Thoracic aorta (tissue), 2 donors: Measurements from ENCODE around the gene KIFAP3. TPM values are rescaled to one million over a fixed set of nuclear protein-coding genes. Genes with fewer than 3 reads are reported as not detected.

Experiments used
- ATAC-seq: fragments of 150-250 bp; one replicate; pipeline ENCODE4 v1.8.0; 2017; ENCODE audit warnings: low read depth; ENCODE audit not compliant: insufficient number of reproducible peaks, low FRiP score
- DNase-seq: peaks from one replicate; pipeline ENCODE4 v3.0.0-alpha.2; 2020; ENCODE audit warnings: low spot score
- H3K27ac ChIP-seq, 2 donors: fragments of 200-600 bp; sonication (generic); 1 replicate in 1 of 2; 2 replicates in 1 of 2; pipeline ENCODE4 v1.5.1; 2016; ENCODE audit warnings: mild to moderate bottlenecking in 2 of 2, moderate library complexity in 2 of 2
- H3K27me3 ChIP-seq: fragments of 200-600 bp; sonication (generic); replicated peaks from 2 replicates; pipeline ENCODE4 v1.6.0; 2016; ENCODE audit warnings: mild to moderate bottlenecking; ENCODE audit not compliant: insufficient read depth
- H3K36me3 ChIP-seq: fragments of 200-600 bp; sonication (generic); one replicate; pipeline ENCODE4 v1.5.1; 2016
- H3K4me1 ChIP-seq, 2 donors: fragments of 200-600 bp; sonication (generic); 1 replicate in 1 of 2; 2 replicates in 1 of 2; pipeline versions ENCODE4 v1.5.1 to v1.6.0; 2016; ENCODE audit warnings: low read depth in 2 of 2, mild to moderate bottlenecking in 1 of 2; ENCODE audit not compliant: control insufficient read depth in 1 of 2
- H3K4me3 ChIP-seq: fragments of 200-600 bp; sonication (generic); 2 replicates; pipeline ENCODE4 v1.5.1; 2016; ENCODE audit warnings: mild to moderate bottlenecking
- H3K9me3 ChIP-seq: fragments of 200-600 bp; sonication (generic); 2 replicates; pipeline ENCODE4 v1.5.1; 2016
- CTCF ChIP-seq: fragments of 200-600 bp; sonication (generic); IDR thresholded peaks from one replicate; pipeline ENCODE4 v1.5.1; 2019; ENCODE audit warnings: antibody characterized with exemption
- total RNA-seq, 2 donors: library from RNA; depleted of rRNA; stranded (reverse); fragments of >200 nt; gene quantifications; one replicate each; pipeline versions ENCODE4 v1.1.0 to v1.2.3, GENCODE V29; 2016

Gene KIFAP3
- total RNA-seq, 2 donors from 2014 or later = 23.6 to 43.8 TPM

- ATAC-seq (no peak), DNase-seq (no peak)
- TF ChIP-seq CTCF = no peak
- H3K27me3 ChIP-seq = no peaks in the 10 kb centered on the region
- no peaks in the 10 kb centered on the region for H3K9me3 ChIP-seq
- H3K36me3 ChIP-seq = no peaks in the 10 kb centered on the region
- H3K27ac ChIP-seq = no peak overlapping the region
- no peaks in the 10 kb centered on the region for H3K4me1 ChIP-seq
- H3K4me3 ChIP-seq = no peak overlapping the region
Observed at GRCh38 chr1:169906938-169907337, 167.6 kb downstream of the KIFAP3 start.

GRCh38 chr1:169904834-169905233 lies 169.7 kb downstream of the KIFAP3 start:
- no peaks in the 10 kb centered on the region for H3K36me3 ChIP-seq
- TF ChIP-seq CTCF = no peak

GRCh38 chr1:169902751-169903150 lies 171.7 kb downstream of the KIFAP3 start:
- Histone ChIP-seq H3K4me3 (no peak overlapping the region), H3K27me3 (no peaks in the 10 kb centered on the region), H3K27ac (no peak overlapping the region), H3K36me3 (no peaks in the 10 kb centered on the region), H3K9me3 (no peaks in the 10 kb centered on the region), H3K4me1 (no peaks in the 10 kb centered on the region)
- no peak for ATAC-seq
- no peak for DNase-seq
- no peak for TF ChIP-seq CTCF

More at GRCh38 chr1:169904834-169905233, 169.7 kb downstream of the KIFAP3 start:
- no peaks in the 10 kb centered on the region for H3K9me3 ChIP-seq
- no peak overlapping the region for H3K4me3 ChIP-seq
- H3K27ac ChIP-seq = no peak overlapping the region
- H3K4me1 ChIP-seq = no peaks in the 10 kb centered on the region
- no peaks in the 10 kb centered on the region for H3K27me3 ChIP-seq
- ATAC-seq (no peak), DNase-seq (no peak)

- no peak for ATAC-seq
- TF ChIP-seq CTCF = no peak
- no peaks in the 10 kb centered on the region for H3K36me3 ChIP-seq
- no peaks in the 10 kb centered on the region for H3K4me1 ChIP-seq
- DNase-seq = no peak
- H3K4me3 ChIP-seq = no peak overlapping the region
- H3K9me3 ChIP-seq = no peaks in the 10 kb centered on the region
- no peaks in the 10 kb centered on the region for H3K27me3 ChIP-seq
- no peak overlapping the region for H3K27ac ChIP-seq
Observed at GRCh38 chr1:169901115-169901514, 173.4 kb downstream of the KIFAP3 start.

- ATAC-seq (no peak), DNase-seq (no peak)
- H3K9me3 ChIP-seq = no peaks in the 10 kb centered on the region
- no peaks in the 10 kb centered on the region for H3K27me3 ChIP-seq
- no peaks in the 10 kb centered on the region for H3K36me3 ChIP-seq
- TF ChIP-seq CTCF = no peak
- H3K4me1 ChIP-seq = no peaks in the 10 kb centered on the region
- no peak overlapping the region for H3K27ac ChIP-seq
- H3K4me3 ChIP-seq = no peak overlapping the region
Observed at GRCh38 chr1:169900571-169900970, 173.9 kb downstream of the KIFAP3 start.
